Lower leg skin (tissue), 4 donors: ENCODE results near the gene MAPK8IP3. TPM values are rescaled to one million over a fixed set of nuclear protein-coding genes. Genes with fewer than 3 reads are reported as not detected.

ENCODE experiments used
- DNase-seq, 2 donors: peaks; one replicate each; pipeline ENCODE4 v3.0.0-alpha.2; 2019; ENCODE audit warnings: low spot score in 2 of 2
- H3K4me3 ChIP-seq: fragments of 200-600 bp; sonication (generic); 2 replicates; pipeline ENCODE4 v1.5.1; 2017; ENCODE audit warnings: mild to moderate bottlenecking, low read depth; ENCODE audit not compliant: poor library complexity, severe bottlenecking
- CTCF ChIP-seq, 3 donors: fragments of 450-650 bp; IDR thresholded peaks; one replicate each; pipeline ENCODE4 v1.5.1; 2016; ENCODE audit warnings: antibody characterized with exemption in 3 of 3, mild to moderate bottlenecking in 3 of 3, moderate library complexity in 2 of 3
- POLR2A ChIP-seq, 2 donors: fragments of 450-650 bp; IDR thresholded peaks; one replicate each; pipeline ENCODE4 v1.6.1; 2016 to 2017; ENCODE audit warnings: antibody characterized with exemption in 2 of 2, mild to moderate bottlenecking in 1 of 2, moderate library complexity in 1 of 2
- WGBS, 2 donors: methylation state at CpG; one replicate each; pipeline ENCODE4 v1.1.5; 2018; 5-methylcytosine and 5-hydroxymethylcytosine counted together
- intact Hi-C: fragments of 100-400 bp; cut with DNase I; formaldehyde crosslinking; loops from one replicate; pipeline ENCODE4 v1.15.0; 2023; ENCODE audit warnings: low total_unique reads
- total RNA-seq, 4 donors: library from RNA; depleted of rRNA; stranded (reverse); fragments of >200 nt; gene quantifications; one replicate each; pipeline ENCODE4 v1.1.0, GENCODE V29; 2016

MAPK8IP3 gene
- total RNA-seq, 4 donors from 2014 or later: 59.9 to 95.8 (median 62.9) TPM

GRCh38 chr16:1665829-1666228 is 40.2 kb upstream of the MAPK8IP3 start:
- H3K4me3 ChIP-seq: no peak overlapping the region
- TF ChIP-seq POLR2A (IDR thresholded peaks at IDR 0.05): no peak
- no peak for TF ChIP-seq CTCF (IDR thresholded peaks at IDR 0.05)
- no peak for DNase-seq
- 89 to 92% methylated on average over 12 to 14 of the region's 15 CpGs for WGBS, 2 donors
- intact Hi-C loops: no loop called here

- 90 to 93% methylated on average over 13 of the region's 13 CpGs for WGBS, 2 donors
- TF ChIP-seq POLR2A (IDR thresholded peaks at IDR 0.05) (no peak), CTCF (IDR thresholded peaks at IDR 0.05) (no peak)
- DNase-seq: no peak
- H3K4me3 ChIP-seq: no peak overlapping the region
- intact Hi-C loops: no loop called here
Measured at GRCh38 chr16:1666316-1666715, 39.7 kb upstream of the MAPK8IP3 start.

GRCh38 chr16:1667271-1667670 is 38.7 kb upstream of the MAPK8IP3 start:
- intact Hi-C loops: no loop called here
- TF ChIP-seq CTCF (IDR thresholded peaks at IDR 0.05) (no peak), POLR2A (IDR thresholded peaks at IDR 0.05) (no peak)
- no peak overlapping the region for H3K4me3 ChIP-seq
- 86 to 92% methylated on average over 6 to 8 of the region's 8 CpGs for WGBS, 2 donors
- DNase-seq: no peak

GRCh38 chr16:1667916-1668315 is 38.1 kb upstream of the MAPK8IP3 start:
- TF ChIP-seq POLR2A (IDR thresholded peaks at IDR 0.05) (no peak), CTCF (IDR thresholded peaks at IDR 0.05) (no peak)
- no peak for DNase-seq
- no peak overlapping the region for H3K4me3 ChIP-seq
- intact Hi-C loops: no loop called here
- WGBS, 2 donors: 91 to 95% methylated on average over 14 of the region's 14 CpGs

GRCh38 chr16:1668612-1669319 is 37.2 kb upstream of the MAPK8IP3 start:
- no peak for DNase-seq
- WGBS, 2 donors: 92 to 93% methylated on average over 23 of the region's 23 CpGs
- intact Hi-C loops: no loop called here
- no peak for TF ChIP-seq POLR2A (IDR thresholded peaks at IDR 0.05)
- no peak for TF ChIP-seq CTCF (IDR thresholded peaks at IDR 0.05)
- H3K4me3 ChIP-seq: no peak overlapping the region

GRCh38 chr16:1669698-1670097 is 36.3 kb upstream of the MAPK8IP3 start:
- no peak for DNase-seq
- 75 to 91% methylated on average over 6 to 7 of the region's 7 CpGs for WGBS, 2 donors

More at GRCh38 chr16:1669698-1670097, 36.3 kb upstream of the MAPK8IP3 start:
- no peak overlapping the region for H3K4me3 ChIP-seq
- TF ChIP-seq POLR2A (IDR thresholded peaks at IDR 0.05): no peak
- TF ChIP-seq CTCF (IDR thresholded peaks at IDR 0.05): no peak
- intact Hi-C loops: no loop called here
